H1 (cell line): ENCODE data around the gene RBM20. TPM values are rescaled to one million over a fixed set of nuclear protein-coding genes. Genes with fewer than 3 reads are reported as not detected.

Experiments used
- BRCA1 ChIP-seq: IDR thresholded peaks from 2 replicates; pipeline ENCODE4 v1.6.1; 2012; ENCODE audit warnings: low read depth, low read length, improper control_type of control experiment
- CBX8 ChIP-seq: fragments of 300-800, 300-1000 bp; sonication (generic); IDR thresholded peaks from 2 replicates; pipeline ENCODE4 v1.7.1; 2016; ENCODE audit warnings: low read depth, low read length, borderline replicate concordance
- CHD2 ChIP-seq: IDR thresholded peaks from 2 replicates; pipeline ENCODE4 v1.6.1; 2012; ENCODE audit warnings: low read length, improper control_type of control experiment
- CHD7 ChIP-seq: fragments of 300-600 bp; sonication (generic); IDR thresholded peaks from 2 replicates; pipeline ENCODE4 v1.7.1; 2012; ENCODE audit warnings: low read length, moderate library complexity, mild to moderate bottlenecking, inconsistent platforms; ENCODE audit not compliant: insufficient replicate concordance
- EZH2 ChIP-seq: fragments of 200-600 bp; sonication (generic); IDR thresholded peaks from 2 replicates; pipeline ENCODE4 v1.7.1; 2012; ENCODE audit warnings: low read depth, mild to moderate bottlenecking, moderate library complexity, low read length, inconsistent platforms; ENCODE audit not compliant: severe bottlenecking
- HDAC6 ChIP-seq: IDR thresholded peaks from one replicate; pipeline ENCODE4 v1.7.1; 2012; ENCODE audit warnings: low read depth, mild to moderate bottlenecking, inconsistent platforms, low read length, moderate library complexity
- RFX5 ChIP-seq: IDR thresholded peaks from 2 replicates; pipeline ENCODE4 v1.6.1; 2011; ENCODE audit warnings: low read depth, low read length, improper control_type of control experiment, borderline replicate concordance
- RXRA ChIP-seq: IDR thresholded peaks from 2 replicates; pipeline ENCODE4 v1.6.1; 2011; ENCODE audit warnings: low read depth, mild to moderate bottlenecking, low read length, moderate library complexity; ENCODE audit not compliant: insufficient read depth
- TAF1 ChIP-seq: IDR thresholded peaks from 2 replicates; pipeline ENCODE4 v1.6.1; 2011; ENCODE audit warnings: mild to moderate bottlenecking, low read depth, low read length
- TEAD4 ChIP-seq: IDR thresholded peaks from 2 replicates; pipeline ENCODE4 v1.6.1; 2012; ENCODE audit warnings: low read depth, low read length, inconsistent platforms, mixed read lengths
- polyA plus RNA-seq, 7 experiments: library from polyadenylated mRNA; depleted of rRNA in 3 of 7; stranded (reverse) in 5 of 7; unstranded in 2 of 7; fragments of >200 nt in 5 of 7; fragments of 200-250 nt in 2 of 7; gene quantifications; 1 replicate in 5 of 7; 2 replicates in 1 of 7; 4 replicates in 1 of 7; pipeline versions ENCODE4 v1.2.1 to v1.2.3, GENCODE V29; 2011 to 2013; ENCODE audit warnings: missing spikeins in 2 of 7, mixed read lengths in 2 of 7
- total RNA-seq: library from RNA; stranded (reverse); fragmentation: NEBNext Ultra II Directional; extraction: Animal tissue kit (Norgen Biotek cat#: 25700); gene quantifications from 2 replicates; pipeline ENCODE4 v1.2.1, GENCODE V29; 2021
- TF ChIP-seq, protein P1 (sequence below): IDR thresholded peaks from 2 replicates; pipeline ENCODE4 v1.6.1; 2011; ENCODE audit warnings: low read depth, mild to moderate bottlenecking, low read length; ENCODE audit not compliant: insufficient read depth

Gene RBM20
- total and polyA plus RNA-seq, 2 of the 8 experiments (the other 6 are each of a cell fraction or from before 2014, with no cell fraction given): 0.05 to 0.63 TPM

GRCh38 chr10:110704906-110705476 is 60.9 kb downstream of the RBM20 start (continued):
- TF ChIP-seq CHD7: no peak
- TF ChIP-seq HDAC6: no peak
- no peak for TF ChIP-seq RXRA
- no peak for TF ChIP-seq TEAD4
- TF ChIP-seq CBX8: no peak
- TF ChIP-seq, protein P1, sequence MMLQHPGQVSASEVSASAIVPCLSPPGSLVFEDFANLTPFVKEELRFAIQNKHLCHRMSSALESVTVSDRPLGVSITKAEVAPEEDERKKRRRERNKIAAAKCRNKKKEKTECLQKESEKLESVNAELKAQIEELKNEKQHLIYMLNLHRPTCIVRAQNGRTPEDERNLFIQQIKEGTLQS: no peak
- TF ChIP-seq TAF1: no peak
- no peak for TF ChIP-seq CHD2
- no peak for TF ChIP-seq EZH2
- TF ChIP-seq BRCA1: no peak
- no peak for TF ChIP-seq RFX5
- TF ChIP-seq, all 59 proteins: peak for 0
